NT2/D1 (cell line): Measurements from ENCODE around the gene KRT222.

ENCODE experiments used
- DNase-seq: peaks from one replicate; pipeline ENCODE4 v3.0.0-alpha.2; 2011; ENCODE audit warnings: low read depth, low spot score
- H3K27me3 ChIP-seq: 2 replicates; pipeline ENCODE4 v1.6.0; 2011; ENCODE audit warnings: mild to moderate bottlenecking; ENCODE audit not compliant: insufficient read length, insufficient read depth
- H3K36me3 ChIP-seq: 2 replicates; pipeline ENCODE4 v1.6.1; 2011; ENCODE audit warnings: mild to moderate bottlenecking, low read length, mixed read lengths; ENCODE audit not compliant: insufficient read depth, insufficient read length
- H3K4me1 ChIP-seq: 2 replicates; pipeline ENCODE4 v1.5.1; 2011; ENCODE audit not compliant: insufficient read depth, insufficient read length
- H3K4me3 ChIP-seq: 2 replicates; pipeline ENCODE4 v1.5.1; 2011; ENCODE audit warnings: low read depth; ENCODE audit not compliant: insufficient read length
- H3K9ac ChIP-seq: 2 replicates; pipeline ENCODE4 v1.6.0; 2011; ENCODE audit warnings: low read depth; ENCODE audit not compliant: insufficient read length
- H3K9me3 ChIP-seq: 2 replicates; pipeline ENCODE4 v1.5.1; 2011; ENCODE audit warnings: mild to moderate bottlenecking, low read length; ENCODE audit not compliant: insufficient read depth
- SUZ12 ChIP-seq: IDR thresholded peaks from 2 replicates; pipeline ENCODE4 v1.6.1; 2011; ENCODE audit not compliant: insufficient read length, insufficient read depth; ENCODE audit errors: extremely low read depth
- YY1 ChIP-seq: IDR thresholded peaks from 2 replicates; pipeline ENCODE4 v1.6.1; 2011; ENCODE audit not compliant: insufficient read length, insufficient read depth
- ZNF274 ChIP-seq: IDR thresholded peaks from 2 replicates; pipeline ENCODE4 v1.6.1; 2011; ENCODE audit warnings: mild to moderate bottlenecking, low read depth, low read length

KRT222 gene

GRCh38 chr17:40621019-40621418, 44.0 kb downstream of the KRT222 start:
- TF ChIP-seq ZNF274 (no peak), SUZ12 (no peak), YY1 (no peak)
- H3K4me3 ChIP-seq: no peak overlapping the region
- no peaks in the 10 kb centered on the region for H3K36me3 ChIP-seq
- no peak overlapping the region for H3K9ac ChIP-seq
- no peaks in the 10 kb centered on the region for H3K9me3 ChIP-seq
- no peaks in the 10 kb centered on the region for H3K27me3 ChIP-seq
- H3K4me1 ChIP-seq: no peaks in the 10 kb centered on the region
- no peak for DNase-seq

- no peak for DNase-seq
- Histone ChIP-seq H3K27me3 (no peaks in the 10 kb centered on the region), H3K4me3 (no peak overlapping the region), H3K9me3 (no peaks in the 10 kb centered on the region), H3K9ac (no peak overlapping the region), H3K4me1 (peaks cover 6% of the 10 kb centered on the region), H3K36me3 (no peaks in the 10 kb centered on the region)
- TF ChIP-seq SUZ12: no peak
- TF ChIP-seq YY1: no peak
- TF ChIP-seq ZNF274: no peak
These were observed 46.0 kb downstream of the KRT222 start for GRCh38 chr17:40618754-40619625.

GRCh38 chr17:40617678-40618240, 47.2 kb downstream of the KRT222 start:
- Histone ChIP-seq H3K4me3 (no peak overlapping the region), H3K4me1 (peaks cover 6% of the 10 kb centered on the region), H3K9ac (no peak overlapping the region), H3K27me3 (no peaks in the 10 kb centered on the region), H3K9me3 (no peaks in the 10 kb centered on the region), H3K36me3 (no peaks in the 10 kb centered on the region)
- DNase-seq: no peak
- no peak for TF ChIP-seq YY1
- TF ChIP-seq ZNF274: no peak
- TF ChIP-seq SUZ12: no peak

- Histone ChIP-seq H3K9ac (no peak overlapping the region), H3K27me3 (no peaks in the 10 kb centered on the region), H3K4me1 (peaks cover 6% of the 10 kb centered on the region), H3K36me3 (no peaks in the 10 kb centered on the region), H3K9me3 (no peaks in the 10 kb centered on the region), H3K4me3 (no peak overlapping the region)
- no peak for DNase-seq
- no peak for TF ChIP-seq ZNF274
- TF ChIP-seq YY1: no peak
- TF ChIP-seq SUZ12: no peak
These were observed 48.4 kb downstream of the KRT222 start for GRCh38 chr17:40616592-40616991.

- H3K27me3 ChIP-seq: no peaks in the 10 kb centered on the region
- H3K9ac ChIP-seq: no peak overlapping the region
- peaks cover 6% of the 10 kb centered on the region for H3K4me1 ChIP-seq
These were observed 49.0 kb downstream of the KRT222 start for GRCh38 chr17:40615841-40616476.

GRCh38 chr17:40615068-40615840, 49.7 kb downstream of the KRT222 start:
- peak; percentile 30 for DNase-seq
- Histone ChIP-seq H3K9ac (no peak overlapping the region), H3K4me3 (no peak overlapping the region), H3K27me3 (no peaks in the 10 kb centered on the region), H3K4me1 (peaks cover 6% of the 10 kb centered on the region), H3K36me3 (no peaks in the 10 kb centered on the region), H3K9me3 (no peaks in the 10 kb centered on the region)
- TF ChIP-seq YY1 (no peak), ZNF274 (no peak), SUZ12 (no peak)

More at GRCh38 chr17:40615841-40616476, 49.0 kb downstream of the KRT222 start:
- Histone ChIP-seq H3K9me3 (no peaks in the 10 kb centered on the region), H3K36me3 (no peaks in the 10 kb centered on the region), H3K4me3 (no peak overlapping the region)
- TF ChIP-seq SUZ12 (no peak), YY1 (no peak)
- DNase-seq: no peak
